ENCODE measurements around the gene NIPBL. TPM values are rescaled to one million over a fixed set of nuclear protein-coding genes. Genes with fewer than 3 reads are reported as not detected.
"Not testable (repeated sequence)": the region's sequence is repeated elsewhere in the genome, so short reads cannot be mapped to it uniquely, and the experiment has no call there.

The NIPBL gene
- total RNA-seq, 1 experiment from 2014 or later, result 9.6 TPM

GRCh38 chr5:37093795-37094194 lies 217.2 kb downstream of the NIPBL start:
- in situ Hi-C loops (cut with HindIII; ENCODE audit: low pct_unique_long_range_greater_than_20kb, low sequenced_read_pairs); DNase-seq (ENCODE audit: low read depth): not testable (repeated sequence)

- in situ Hi-C loops (cut with HindIII; ENCODE audit: low pct_unique_long_range_greater_than_20kb, low sequenced_read_pairs); DNase-seq (ENCODE audit: low read depth): not testable (repeated sequence)
Measured at GRCh38 chr5:37099267-37099666, 222.7 kb downstream of the NIPBL start.

- in situ Hi-C loops (cut with HindIII; ENCODE audit: low pct_unique_long_range_greater_than_20kb, low sequenced_read_pairs), result no loop called here
- DNase-seq (ENCODE audit: low read depth), result no peak
Measured at GRCh38 chr5:37103302-37103701, 226.7 kb downstream of the NIPBL start.

- DNase-seq (ENCODE audit: low read depth), result no peak
- in situ Hi-C loops (cut with HindIII; ENCODE audit: low pct_unique_long_range_greater_than_20kb, low sequenced_read_pairs), result no loop called here
Measured at GRCh38 chr5:37109338-37109737, 232.8 kb downstream of the NIPBL start.

GRCh38 chr5:37110135-37110534 lies 233.6 kb downstream of the NIPBL start:
- no peak for DNase-seq (ENCODE audit: low read depth)
- in situ Hi-C loops (cut with HindIII; ENCODE audit: low pct_unique_long_range_greater_than_20kb, low sequenced_read_pairs), result no loop called here

- in situ Hi-C loops (cut with HindIII; ENCODE audit: low pct_unique_long_range_greater_than_20kb, low sequenced_read_pairs), result no loop called here
- DNase-seq (ENCODE audit: low read depth), result no peak
Measured at GRCh38 chr5:37111426-37112382, 235.1 kb downstream of the NIPBL start.

- DNase-seq (ENCODE audit: low read depth), result no peak
- in situ Hi-C loops (cut with HindIII; ENCODE audit: low pct_unique_long_range_greater_than_20kb, low sequenced_read_pairs), result no loop called here
Measured at GRCh38 chr5:37112383-37112991, 235.9 kb downstream of the NIPBL start.

Data from Caki2 (cell line).